Measurements from ENCODE around the gene FBXL16.
"Not testable (repeated sequence)": the region's sequence is repeated elsewhere in the genome, so short reads cannot be mapped to it uniquely, and the experiment has no call there.

DNA sequence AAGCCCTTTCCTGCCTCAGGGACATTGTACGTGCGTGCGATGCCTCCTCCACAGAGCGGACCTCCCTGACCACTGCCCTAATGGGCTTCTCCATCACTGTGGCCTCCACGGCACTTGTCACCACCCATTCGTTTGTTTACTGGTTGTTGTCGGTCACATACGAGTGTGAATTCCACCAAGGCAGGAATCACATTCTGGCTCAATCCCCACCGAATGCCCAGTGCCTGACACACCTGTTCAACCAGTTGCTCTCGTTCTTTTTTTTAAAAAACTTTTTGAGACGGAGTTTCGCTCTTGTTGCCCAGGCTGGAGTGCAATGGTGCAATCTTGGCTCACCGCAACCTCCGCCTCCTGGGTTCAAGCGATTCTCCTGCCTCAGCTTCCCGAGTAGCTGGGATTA, 14.4 kb downstream of the FBXL16 start:
- TF ChIP-seq, protein P1, sequence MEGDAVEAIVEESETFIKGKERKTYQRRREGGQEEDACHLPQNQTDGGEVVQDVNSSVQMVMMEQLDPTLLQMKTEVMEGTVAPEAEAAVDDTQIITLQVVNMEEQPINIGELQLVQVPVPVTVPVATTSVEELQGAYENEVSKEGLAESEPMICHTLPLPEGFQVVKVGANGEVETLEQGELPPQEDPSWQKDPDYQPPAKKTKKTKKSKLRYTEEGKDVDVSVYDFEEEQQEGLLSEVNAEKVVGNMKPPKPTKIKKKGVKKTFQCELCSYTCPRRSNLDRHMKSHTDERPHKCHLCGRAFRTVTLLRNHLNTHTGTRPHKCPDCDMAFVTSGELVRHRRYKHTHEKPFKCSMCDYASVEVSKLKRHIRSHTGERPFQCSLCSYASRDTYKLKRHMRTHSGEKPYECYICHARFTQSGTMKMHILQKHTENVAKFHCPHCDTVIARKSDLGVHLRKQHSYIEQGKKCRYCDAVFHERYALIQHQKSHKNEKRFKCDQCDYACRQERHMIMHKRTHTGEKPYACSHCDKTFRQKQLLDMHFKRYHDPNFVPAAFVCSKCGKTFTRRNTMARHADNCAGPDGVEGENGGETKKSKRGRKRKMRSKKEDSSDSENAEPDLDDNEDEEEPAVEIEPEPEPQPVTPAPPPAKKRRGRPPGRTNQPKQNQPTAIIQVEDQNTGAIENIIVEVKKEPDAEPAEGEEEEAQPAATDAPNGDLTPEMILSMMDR (conservative IDR thresholded peaks at IDR 0.05; ENCODE audit: low read depth in 2 of 2), result not testable (repeated sequence)
- not testable (repeated sequence) for TF ChIP-seq POLR2AphosphoS5 (IDR thresholded peaks at IDR 0.05; ENCODE audit: low read depth); REST (IDR thresholded peaks at IDR 0.05; ENCODE audit: unreplicated experiment); EZH2phosphoT487 (IDR thresholded peaks at IDR 0.05; ENCODE audit: unreplicated experiment); CREB1 (CRISPR knock-in tag; IDR thresholded peaks at IDR 0.05; ENCODE audit: low read depth); EZH2 (IDR thresholded peaks at IDR 0.05; ENCODE audit: low read depth, unreplicated experiment); NANOG (IDR thresholded peaks at IDR 0.05; ENCODE audit: borderline replicate concordance); ZNF331 (CRISPR knock-in tag; IDR thresholded peaks at IDR 0.05; ENCODE audit: low read depth); JUNB (IDR thresholded peaks at IDR 0.05; ENCODE audit: unreplicated experiment); STAT1 (IDR thresholded peaks at IDR 0.05; ENCODE audit: unreplicated experiment); ETS1 (IDR thresholded peaks at IDR 0.05); ZNF114 (CRISPR knock-in tag; IDR thresholded peaks at IDR 0.05); ZNF462 (CRISPR knock-in tag; IDR thresholded peaks at IDR 0.05)

All from GM23338 (cell line).